ENCODE results near the gene GLI2.

- TF ChIP-seq PKNOX1 (IDR thresholded peaks at IDR 0.05) (no peak), SP1 (IDR thresholded peaks at IDR 0.05) (no peak), FOXA1 (IDR thresholded peaks at IDR 0.05) (no peak)
Observed at GRCh38 chr2:120720231-120720630, 15.4 kb upstream of the GLI2 start.
